ENCODE results near the gene CCDC57.
"Not testable (repeated sequence)": the region's sequence is repeated elsewhere in the genome, so short reads cannot be mapped to it uniquely, and the experiment has no call there.

CCDC57 gene

GRCh38 chr17:82151106-82151957 lies 61.3 kb downstream of the CCDC57 start:
- no peak for DNase-seq

GRCh38 chr17:82149401-82150099 lies 63.1 kb downstream of the CCDC57 start:
- DNase-seq = no peak

GRCh38 chr17:82148997-82149396 lies 63.6 kb downstream of the CCDC57 start:
- DNase-seq = no peak

DNA sequence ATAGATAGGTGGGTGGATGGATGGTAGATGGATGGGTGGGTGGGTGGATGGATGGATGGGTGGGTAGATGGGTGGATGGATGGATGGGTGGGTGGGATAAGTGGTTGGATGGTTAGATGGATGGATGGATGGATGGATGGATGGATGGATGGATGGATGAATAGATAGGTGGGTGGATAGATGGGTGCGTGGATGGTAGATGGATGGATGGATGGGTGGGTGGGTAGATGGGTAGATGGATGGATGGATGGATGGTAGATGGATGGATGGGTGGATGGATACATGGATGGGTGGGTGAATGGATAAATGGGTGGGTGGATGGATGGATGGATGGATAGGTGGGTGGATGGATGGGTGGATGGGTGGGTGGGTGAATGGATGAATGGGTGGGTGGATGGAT lies 64.6 kb downstream of the CCDC57 start:
- DNase-seq = no peak

GRCh38 chr17:82146663-82147654 lies 65.7 kb downstream of the CCDC57 start:
- DNase-seq = no peak

- DNase-seq = no peak
These were observed 67.0 kb downstream of the CCDC57 start for GRCh38 chr17:82145550-82146155.

DNA sequence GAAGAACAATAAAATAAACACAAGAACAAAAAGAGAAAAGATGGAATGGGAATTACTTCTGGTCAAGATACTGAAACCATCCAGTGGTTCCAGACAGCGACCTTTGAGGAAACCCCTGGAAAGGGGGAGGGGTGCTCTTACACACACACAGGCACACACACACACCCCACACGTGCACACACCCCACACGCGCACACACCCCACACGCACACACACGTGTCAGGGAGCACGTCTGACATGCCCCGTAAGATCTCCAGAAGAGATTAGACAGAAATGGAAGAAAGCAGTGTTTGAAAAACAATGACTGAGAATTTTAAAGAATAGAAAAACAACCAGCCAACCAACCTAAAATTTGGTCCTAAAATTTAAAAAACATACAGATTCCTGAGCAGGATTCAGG lies 69.3 kb downstream of the CCDC57 start:
- no peak for DNase-seq

GRCh38 chr17:82139961-82140360 lies 72.7 kb downstream of the CCDC57 start:
- DNase-seq = not testable (repeated sequence)

DNA sequence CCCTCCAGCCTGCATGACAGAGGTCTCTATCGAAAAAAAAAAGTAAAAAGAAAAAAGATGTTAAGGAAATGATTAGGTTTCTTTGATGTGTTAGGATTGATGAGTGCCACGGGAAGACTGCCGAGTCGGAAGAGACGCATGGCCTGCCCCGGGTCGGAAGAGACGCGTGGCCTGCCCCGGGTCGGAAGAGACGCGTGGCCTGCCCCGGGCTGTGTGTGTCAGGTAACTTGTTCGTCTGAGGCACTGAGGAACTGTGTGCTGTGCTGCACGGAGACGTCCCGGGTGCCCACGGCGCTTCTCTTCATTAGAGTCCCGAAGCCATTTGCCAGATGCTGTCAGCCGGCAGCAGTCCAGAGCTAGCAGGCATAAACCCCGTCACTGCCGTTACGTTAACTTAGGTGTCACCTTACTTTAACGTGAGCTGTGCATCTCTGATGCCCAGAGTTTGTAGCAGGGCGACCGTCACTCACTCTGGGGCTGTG lies 74.1 kb downstream of the CCDC57 start:
- no peak for DNase-seq

GRCh38 chr17:82134101-82134500 lies 78.5 kb downstream of the CCDC57 start:
- no peak for DNase-seq

GRCh38 chr17:82133166-82133953 lies 79.3 kb downstream of the CCDC57 start:
- not testable (repeated sequence) for DNase-seq

GRCh38 chr17:82129095-82129494 lies 83.5 kb downstream of the CCDC57 start:
- no peak for DNase-seq

GRCh38 chr17:82128287-82128686 lies 84.4 kb downstream of the CCDC57 start:
- DNase-seq = no peak

- no peak for DNase-seq
These were observed 84.9 kb downstream of the CCDC57 start for GRCh38 chr17:82127704-82128103.

DNA sequence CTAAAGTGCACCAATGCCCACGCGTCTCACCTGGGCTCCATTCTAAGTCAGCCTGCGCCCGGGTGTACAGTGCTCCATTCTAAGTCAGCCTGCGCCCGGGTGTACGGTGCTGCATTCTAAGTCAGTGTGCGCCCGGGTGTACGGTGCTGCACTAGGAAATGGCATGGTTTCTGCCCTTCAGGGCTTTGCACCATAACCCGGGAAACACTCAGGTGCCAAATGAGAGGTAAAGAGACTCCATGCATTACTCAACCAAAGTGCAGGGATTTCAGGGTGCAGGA lies 85.4 kb downstream of the CCDC57 start:
- no peak for DNase-seq

GRCh38 chr17:82126556-82127314 lies 85.9 kb downstream of the CCDC57 start:
- peak; percentile 68 for DNase-seq

DNA sequence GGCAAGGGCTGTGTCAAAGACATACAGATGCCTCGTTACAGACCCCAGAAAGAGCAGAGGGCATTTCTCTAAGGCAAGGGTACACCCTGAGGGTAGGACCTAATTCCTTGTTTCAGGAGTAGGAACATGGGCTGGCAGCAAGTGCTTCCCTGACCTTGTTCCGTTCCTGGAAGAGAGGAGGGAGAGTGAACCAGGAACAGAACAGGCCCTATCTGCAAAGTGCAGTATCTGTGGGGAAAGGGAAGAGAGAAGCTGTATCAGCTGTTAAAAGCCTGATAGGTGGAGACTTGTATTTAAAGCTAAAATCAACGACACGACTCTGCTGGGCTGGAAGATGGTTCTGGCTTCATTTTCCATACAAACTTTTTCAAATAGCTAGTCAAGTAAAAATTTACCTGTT lies 88.5 kb downstream of the CCDC57 start:
- DNase-seq = no peak

DNA sequence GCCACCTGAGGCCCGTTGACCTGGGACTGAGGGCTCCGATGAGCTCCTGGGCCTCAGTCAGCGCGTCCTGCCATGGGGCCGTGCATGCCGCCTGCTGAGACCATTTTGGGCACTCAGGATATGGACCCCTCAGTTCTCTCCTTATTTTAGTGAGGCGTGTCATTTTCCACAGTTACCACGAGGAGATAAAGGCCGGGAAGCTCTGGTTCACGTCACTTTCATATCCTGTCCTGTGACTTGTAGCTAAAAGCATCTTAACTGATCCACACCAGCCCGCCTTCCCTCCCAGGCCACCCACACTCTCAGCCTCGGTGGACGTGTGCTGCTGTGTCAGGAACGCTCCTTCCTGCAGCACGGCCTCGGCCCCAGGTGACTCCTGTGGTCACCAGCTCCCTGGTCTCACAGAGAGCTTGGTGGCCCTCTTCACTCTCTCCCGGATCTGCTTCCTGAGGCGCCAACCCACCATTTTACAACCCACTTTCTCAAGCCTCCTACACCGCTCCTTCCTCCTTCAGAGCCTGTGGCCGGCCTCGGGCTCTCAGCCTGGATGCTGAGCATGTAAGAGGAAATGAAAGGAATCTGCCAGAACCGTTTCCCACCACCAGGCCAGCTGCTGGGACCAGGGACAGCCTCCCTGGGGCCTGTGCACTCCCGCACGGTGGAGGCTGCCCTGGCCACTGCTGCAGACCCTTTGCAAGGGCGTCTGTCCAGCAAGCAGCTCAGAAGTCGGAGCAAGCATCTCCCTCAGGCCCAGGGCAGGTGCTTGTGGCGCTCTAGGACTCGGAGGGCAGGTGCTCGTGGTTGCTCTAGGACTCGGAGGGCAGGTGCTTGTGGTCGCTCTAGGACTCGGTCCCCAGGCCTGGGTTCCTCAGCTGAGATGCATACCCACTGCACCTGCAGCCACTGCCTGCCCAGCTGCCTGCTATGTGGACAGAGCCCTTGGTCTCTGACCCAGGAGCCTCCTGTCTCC lies 90.7 kb downstream of the CCDC57 start:
- no peak for DNase-seq

GRCh38 chr17:82121246-82121645 lies 91.4 kb downstream of the CCDC57 start:
- no peak for DNase-seq

GRCh38 chr17:82120148-82120547 lies 92.5 kb downstream of the CCDC57 start:
- DNase-seq = peak; percentile 49

Data from activated naive CD4-positive, alpha-beta T cell treated with anti-CD3 and anti-CD28 coated beads, Interleukin-2, amount 50 U/mL, for 16 hours (primary cell).